Ovary (tissue), 3 donors: Measurements from ENCODE around the gene SH3GL1.

ENCODE experiments used
- CTCF ChIP-seq, 3 donors: fragments of 450-650 bp in 2 of 3; fragments of 200-600 bp in 1 of 3; IDR thresholded peaks; one replicate each; pipeline versions ENCODE4 v1.5.1 to v1.8.0; 2016 to 2022; ENCODE audit warnings: antibody characterized with exemption in 3 of 3, mild to moderate bottlenecking in 1 of 3
- EP300 ChIP-seq: sonication (generic); formaldehyde crosslinking; IDR thresholded peaks from one replicate; pipeline ENCODE4 v1.6.1; 2017; ENCODE audit warnings: antibody characterized with exemption
- POLR2A ChIP-seq: fragments of 450-650 bp; IDR thresholded peaks from one replicate; pipeline ENCODE4 v1.6.1; 2017; ENCODE audit warnings: antibody characterized with exemption, mild to moderate bottlenecking, moderate library complexity
- donor health status: DM: no; HTN: no; CAD: no.

DNA sequence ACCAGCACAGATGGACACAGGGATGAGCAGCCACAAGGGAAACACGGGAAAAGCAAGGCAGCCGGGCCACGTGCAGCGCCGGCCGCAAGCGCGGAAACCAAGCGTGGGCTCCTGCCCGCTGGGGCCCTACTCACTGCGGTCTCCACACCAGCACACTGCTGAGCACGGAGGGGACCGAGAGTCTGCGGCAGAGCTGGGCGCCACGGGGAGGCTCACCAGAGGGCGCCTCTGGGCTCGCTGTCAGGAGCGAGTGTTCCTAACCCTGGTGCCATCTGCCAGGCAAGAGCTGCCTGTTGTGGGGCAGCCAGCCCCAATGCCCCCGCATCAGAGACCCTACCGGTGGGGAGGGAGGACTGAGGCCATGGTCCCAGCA is 30.5 kb downstream of the SH3GL1 start:
- TF ChIP-seq CTCF (IDR thresholded peaks at IDR 0.05) (no peak), POLR2A (no peak), EP300 (no peak)
